ENCODE results near the gene TACC2. TPM values are rescaled to one million over a fixed set of nuclear protein-coding genes. Genes with fewer than 3 reads are reported as not detected.
"Not testable (repeated sequence)": the region's sequence is repeated elsewhere in the genome, so short reads cannot be mapped to it uniquely, and the experiment has no call there.

The TACC2 gene
- total and polyA plus RNA-seq, 2 donors (not counting 3 experiments of a cell fraction or from before 2014, with no cell fraction given): 14.4 to 46.2 TPM

DNA sequence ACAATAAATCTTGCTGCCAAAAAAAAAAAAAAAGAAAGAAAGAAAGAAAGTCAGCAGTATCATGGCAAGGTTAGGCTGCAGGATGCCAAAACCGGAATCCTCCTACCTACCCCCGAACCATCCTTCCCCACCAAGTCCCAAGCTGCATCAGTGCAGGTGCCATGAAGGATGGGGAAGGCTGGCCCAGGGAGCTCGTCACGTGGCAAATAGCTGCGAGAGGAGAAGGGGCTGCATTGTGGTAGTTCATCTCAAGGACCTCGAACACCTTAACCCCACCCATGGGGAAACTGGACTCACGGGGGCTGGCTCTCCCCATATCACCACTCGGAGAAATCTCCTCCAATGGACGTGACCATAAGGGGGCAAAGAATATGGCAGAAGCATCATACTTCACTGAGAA, 86.2 kb downstream of the TACC2 start:
- ChIA-PET CTCF (no interaction called here), POLR2A (interaction anchor here (0.6 kb wide), 1 partner anchor 162 kb away, joined by 3 read pairs; no protein-coding TSS in a partner anchor)
- H3K27ac ChIP-seq (ENCODE audit: insufficient read depth, low read depth, low read length): no peak overlapping the region

GRCh38 chr10:122075876-122076275, 86.9 kb downstream of the TACC2 start:
- H3K36me3 ChIP-seq (ENCODE audit: control insufficient read depth in 2 of 2, extremely low read depth in 1 of 2, insufficient read depth in 2 of 2, low read length in 2 of 2); H3K4me2 ChIP-seq (ENCODE audit: insufficient read depth, low read length); H3K4me3 ChIP-seq (replicated peaks in 1 of 3; ENCODE audit: insufficient read depth in 1 of 3, low read depth in 1 of 3, low read length in 3 of 3); H3K27me3 ChIP-seq (ENCODE audit: control insufficient read depth in 2 of 2, insufficient read depth in 2 of 2, low read length in 2 of 2); H4K20me1 ChIP-seq (replicated peaks; ENCODE audit: control insufficient read depth, extremely low read depth, insufficient read depth, low read length); POLR2A ChIA-PET; CTCF ChIA-PET; H3K9me1 ChIP-seq (replicated peaks; ENCODE audit: control insufficient read depth, extremely low read depth, insufficient read depth, low read length); H3K79me2 ChIP-seq (ENCODE audit: control insufficient read depth, insufficient read depth, low read length); BruUV-seq (replicated peaks); FAIRE-seq; H3K9me3 ChIP-seq (replicated peaks; ENCODE audit: control insufficient read depth, insufficient read depth, low read length); H3K27ac ChIP-seq (ENCODE audit: insufficient read depth, low read depth, low read length); intact Hi-C loops (cut with micrococcal nuclease); H3K4me1 ChIP-seq (ENCODE audit: control insufficient read depth, extremely low read depth, insufficient read depth, low read length); H3K9ac ChIP-seq (replicated peaks; ENCODE audit: extremely low read depth, insufficient read depth, low read length); dilution Hi-C loops (cut with MboI; ENCODE audit: extremely low pct_ligation_motif_present, low sequenced_read_pairs); DNase-seq (ENCODE audit: low read depth, low spot score); H2AFZ ChIP-seq (ENCODE audit: low read depth, low read length): not testable (repeated sequence)

More for the DNA sequence above, 86.2 kb downstream of the TACC2 start:
- intact Hi-C loops (cut with micrococcal nuclease) (no loop called here), dilution Hi-C loops (cut with MboI; ENCODE audit: extremely low pct_ligation_motif_present, low sequenced_read_pairs) (no loop called here)
- H3K36me3 ChIP-seq (ENCODE audit: control insufficient read depth in 2 of 2, extremely low read depth in 1 of 2, insufficient read depth in 2 of 2, low read length in 2 of 2): no peaks in the 10 kb centered on the region
- no peak overlapping the region for H3K4me2 ChIP-seq (ENCODE audit: insufficient read depth, low read length)
- no peak for TF ChIP-seq POLR2A (IDR thresholded peaks at IDR 0.05; ENCODE audit: low read depth, low read length)
- TF ChIP-seq MYC (IDR thresholded peaks at IDR 0.05; ENCODE audit: low read depth, low read length): no peak
- DNase-seq (ENCODE audit: low read depth, low spot score): no peak
- peaks cover 0 to 1% of the 10 kb centered on the region in 2 experiments for H3K27me3 ChIP-seq (ENCODE audit: control insufficient read depth in 2 of 2, insufficient read depth in 2 of 2, low read length in 2 of 2)
- no peaks in the 10 kb centered on the region for H3K9me1 ChIP-seq (replicated peaks; ENCODE audit: control insufficient read depth, extremely low read depth, insufficient read depth, low read length)
- FAIRE-seq: no peak
- BruUV-seq (replicated peaks): no TSS peak
- no peaks in the 10 kb centered on the region for H4K20me1 ChIP-seq (replicated peaks; ENCODE audit: control insufficient read depth, extremely low read depth, insufficient read depth, low read length)
- no peak overlapping the region for H3K9ac ChIP-seq (replicated peaks; ENCODE audit: extremely low read depth, insufficient read depth, low read length)
- no peak overlapping the region for H3K4me3 ChIP-seq (replicated peaks in 1 of 3; ENCODE audit: insufficient read depth in 1 of 3, low read depth in 1 of 3, low read length in 3 of 3)
- no peaks in the 10 kb centered on the region for H3K79me2 ChIP-seq (ENCODE audit: control insufficient read depth, insufficient read depth, low read length)
- H3K4me1 ChIP-seq (ENCODE audit: control insufficient read depth, extremely low read depth, insufficient read depth, low read length): no peaks in the 10 kb centered on the region
- H2AFZ ChIP-seq (ENCODE audit: low read depth, low read length): no peak overlapping the region
- H3K9me3 ChIP-seq (replicated peaks; ENCODE audit: control insufficient read depth, insufficient read depth, low read length): no peaks in the 10 kb centered on the region
